ENCODE results near the gene STAM2. TPM values are rescaled to one million over a fixed set of nuclear protein-coding genes. Genes with fewer than 3 reads are reported as not detected.

Gene STAM2
- total RNA-seq, 1 donor from 2014 or later, result 25.1 TPM

DNA sequence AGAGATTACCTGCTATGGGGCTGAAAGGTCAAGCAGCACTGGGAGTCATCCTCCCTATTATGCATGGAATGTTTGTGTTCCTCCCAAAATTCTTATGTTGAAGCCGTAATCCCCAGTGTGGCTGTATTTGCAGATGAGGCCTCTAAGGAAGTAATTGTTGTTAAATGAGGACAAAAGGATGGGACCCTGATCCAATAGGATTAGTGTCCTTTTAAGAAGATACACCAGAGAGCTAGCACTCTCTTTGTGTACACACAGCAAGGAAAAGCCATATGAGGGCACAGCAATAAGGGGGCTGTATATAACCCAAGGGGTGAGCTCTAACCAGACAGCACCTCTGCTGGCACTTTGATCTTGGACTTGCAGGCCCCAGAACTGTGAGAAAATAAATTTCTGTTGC, 18.3 kb downstream of the STAM2 start:
- Mint-ChIP-seq H3K27me3 (ENCODE audit: unreplicated experiment) (peaks cover 3% of the 10 kb centered on the region), H3K36me3 (ENCODE audit: unreplicated experiment) (peaks cover 13% of the 10 kb centered on the region), H3K27ac (ENCODE audit: unreplicated experiment) (no peak overlapping the region), H3K9me3 (ENCODE audit: unreplicated experiment) (peaks cover 5% of the 10 kb centered on the region), H3K4me1 (ENCODE audit: low read depth, unreplicated experiment) (peaks cover 2% of the 10 kb centered on the region), H3K4me3 (ENCODE audit: unreplicated experiment) (no peak overlapping the region)
- TF ChIP-seq, protein P1, sequence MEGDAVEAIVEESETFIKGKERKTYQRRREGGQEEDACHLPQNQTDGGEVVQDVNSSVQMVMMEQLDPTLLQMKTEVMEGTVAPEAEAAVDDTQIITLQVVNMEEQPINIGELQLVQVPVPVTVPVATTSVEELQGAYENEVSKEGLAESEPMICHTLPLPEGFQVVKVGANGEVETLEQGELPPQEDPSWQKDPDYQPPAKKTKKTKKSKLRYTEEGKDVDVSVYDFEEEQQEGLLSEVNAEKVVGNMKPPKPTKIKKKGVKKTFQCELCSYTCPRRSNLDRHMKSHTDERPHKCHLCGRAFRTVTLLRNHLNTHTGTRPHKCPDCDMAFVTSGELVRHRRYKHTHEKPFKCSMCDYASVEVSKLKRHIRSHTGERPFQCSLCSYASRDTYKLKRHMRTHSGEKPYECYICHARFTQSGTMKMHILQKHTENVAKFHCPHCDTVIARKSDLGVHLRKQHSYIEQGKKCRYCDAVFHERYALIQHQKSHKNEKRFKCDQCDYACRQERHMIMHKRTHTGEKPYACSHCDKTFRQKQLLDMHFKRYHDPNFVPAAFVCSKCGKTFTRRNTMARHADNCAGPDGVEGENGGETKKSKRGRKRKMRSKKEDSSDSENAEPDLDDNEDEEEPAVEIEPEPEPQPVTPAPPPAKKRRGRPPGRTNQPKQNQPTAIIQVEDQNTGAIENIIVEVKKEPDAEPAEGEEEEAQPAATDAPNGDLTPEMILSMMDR (IDR thresholded peaks at IDR 0.05; ENCODE audit: partially characterized antibody, unreplicated experiment), result no peak
- no peak for DNase-seq

DNA sequence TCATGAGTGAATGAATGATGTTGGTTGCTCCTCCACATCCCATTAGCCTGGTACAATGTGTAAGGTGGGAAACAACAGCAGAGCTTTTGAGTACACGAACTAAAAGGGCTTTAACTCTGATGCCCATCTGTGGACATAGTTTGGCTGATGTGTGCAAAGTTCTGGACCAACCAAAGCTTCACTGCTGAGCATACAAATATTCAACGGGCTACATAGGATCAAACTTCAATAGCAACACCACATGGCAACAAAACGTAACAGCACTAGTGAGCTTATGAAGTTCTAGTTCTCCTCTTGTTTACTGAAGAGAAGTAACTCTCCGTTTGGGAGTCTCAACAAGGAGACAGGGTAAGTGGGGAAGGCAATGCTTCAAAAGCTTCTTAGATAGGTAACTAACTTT, 20.4 kb downstream of the STAM2 start:
- H3K27me3 Mint-ChIP-seq (ENCODE audit: unreplicated experiment), result peaks cover 4% of the 10 kb centered on the region
- no peak for DNase-seq
- H3K27ac Mint-ChIP-seq (ENCODE audit: unreplicated experiment), result no peak overlapping the region

DNA sequence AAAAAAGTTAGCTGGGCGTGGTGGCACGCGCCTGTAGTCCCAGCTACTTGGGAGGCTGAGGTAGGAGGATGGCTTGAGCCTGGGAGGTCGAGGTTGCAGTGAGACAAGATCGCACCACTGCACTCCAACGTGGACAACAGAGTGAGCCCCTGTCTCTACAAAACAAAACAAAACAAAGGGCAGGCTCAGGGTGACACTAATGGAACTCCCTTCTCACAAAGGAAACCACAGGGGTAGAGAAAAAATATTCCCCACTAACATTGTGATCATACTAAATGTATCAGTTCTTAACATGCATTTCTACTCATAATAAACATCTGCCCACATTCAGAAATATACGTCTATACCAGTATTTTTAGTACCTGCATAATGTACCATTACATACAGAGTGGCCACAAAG, 21.1 kb downstream of the STAM2 start:
- TF ChIP-seq, protein P1 (IDR thresholded peaks at IDR 0.05; ENCODE audit: partially characterized antibody, unreplicated experiment), result no peak
- Mint-ChIP-seq H3K27ac (ENCODE audit: unreplicated experiment) (no peak overlapping the region), H3K9me3 (ENCODE audit: unreplicated experiment) (peaks cover 2% of the 10 kb centered on the region), H3K36me3 (ENCODE audit: unreplicated experiment) (peaks cover 8% of the 10 kb centered on the region), H3K4me3 (ENCODE audit: unreplicated experiment) (no peak overlapping the region), H3K27me3 (ENCODE audit: unreplicated experiment) (peaks cover 4% of the 10 kb centered on the region), H3K4me1 (ENCODE audit: low read depth, unreplicated experiment) (no peaks in the 10 kb centered on the region)
- DNase-seq, result no peak

More for the DNA sequence above, 20.4 kb downstream of the STAM2 start:
- TF ChIP-seq, protein P1 (IDR thresholded peaks at IDR 0.05; ENCODE audit: partially characterized antibody, unreplicated experiment), result no peak
- Mint-ChIP-seq H3K4me1 (ENCODE audit: low read depth, unreplicated experiment) (no peaks in the 10 kb centered on the region), H3K4me3 (ENCODE audit: unreplicated experiment) (no peak overlapping the region), H3K36me3 (ENCODE audit: unreplicated experiment) (peaks cover 8% of the 10 kb centered on the region), H3K9me3 (ENCODE audit: unreplicated experiment) (peaks cover 2% of the 10 kb centered on the region)

DNA sequence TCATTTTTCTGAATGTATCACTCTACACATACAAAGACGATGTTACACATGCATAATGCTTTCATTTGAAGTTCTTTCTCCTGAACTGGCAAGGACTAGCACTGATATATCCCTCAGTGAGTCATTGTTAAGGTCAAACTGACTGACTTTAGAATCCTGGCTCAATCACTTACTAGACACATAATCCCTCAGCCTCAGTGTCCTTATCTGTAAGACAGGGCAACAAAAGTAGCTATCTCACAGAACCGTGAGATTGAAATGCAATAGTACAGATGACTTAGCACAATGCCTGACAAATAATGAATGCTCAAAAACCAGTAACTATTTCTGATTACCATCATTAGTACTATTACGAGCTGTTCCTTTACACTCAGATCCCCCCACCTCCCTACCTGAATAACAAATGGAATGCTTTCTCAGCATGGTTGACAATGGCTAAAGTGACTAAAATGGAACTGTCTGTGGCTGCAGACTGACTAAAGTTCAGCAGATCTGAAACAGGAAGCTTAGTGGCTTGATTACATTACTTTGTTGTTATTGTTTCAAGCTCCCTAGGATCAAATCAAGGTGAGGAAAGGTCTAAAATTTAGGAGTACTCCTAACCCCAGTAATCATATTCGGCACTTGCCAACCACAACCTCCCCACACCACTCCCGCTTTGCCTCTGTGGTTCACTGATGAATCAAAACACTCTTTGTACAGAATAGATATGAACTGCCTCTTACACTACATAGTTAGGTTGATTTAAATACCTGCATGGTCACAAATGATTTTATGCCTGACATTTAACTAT, 40.9 kb downstream of the STAM2 start:
- TF ChIP-seq, protein P1 (IDR thresholded peaks at IDR 0.05; ENCODE audit: partially characterized antibody, unreplicated experiment), result no peak
- H3K27ac Mint-ChIP-seq (ENCODE audit: unreplicated experiment), result no peak overlapping the region
- no peaks in the 10 kb centered on the region for H3K4me1 Mint-ChIP-seq (ENCODE audit: low read depth, unreplicated experiment)
- H3K4me3 Mint-ChIP-seq (ENCODE audit: unreplicated experiment), result no peak overlapping the region
- H3K27me3 Mint-ChIP-seq (ENCODE audit: unreplicated experiment), result no peaks in the 10 kb centered on the region
- H3K36me3 Mint-ChIP-seq (ENCODE audit: unreplicated experiment), result no peaks in the 10 kb centered on the region
- no peak for DNase-seq
- no peaks in the 10 kb centered on the region for H3K9me3 Mint-ChIP-seq (ENCODE audit: unreplicated experiment)

DNA sequence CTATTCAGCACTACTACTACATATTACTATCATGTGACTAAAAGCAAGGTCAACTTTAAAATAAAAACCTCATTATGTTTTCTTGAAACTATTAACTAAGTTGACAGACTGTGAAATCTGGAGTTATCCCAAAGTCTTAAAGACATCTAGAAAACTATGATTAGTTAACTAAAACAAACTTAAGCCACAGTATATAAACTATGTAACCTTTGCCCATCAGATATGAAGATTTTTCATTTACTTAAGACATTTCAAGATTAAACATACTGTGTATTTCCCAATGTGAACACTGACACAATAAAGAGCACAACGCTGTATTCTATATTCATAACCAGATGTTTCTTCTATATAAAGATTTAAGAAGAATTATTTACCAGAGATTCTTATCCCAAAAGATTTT, 43.3 kb downstream of the STAM2 start:
- H3K27ac Mint-ChIP-seq (ENCODE audit: unreplicated experiment), result no peak overlapping the region
- no peaks in the 10 kb centered on the region for H3K4me1 Mint-ChIP-seq (ENCODE audit: low read depth, unreplicated experiment)
- no peaks in the 10 kb centered on the region for H3K9me3 Mint-ChIP-seq (ENCODE audit: unreplicated experiment)
- H3K4me3 Mint-ChIP-seq (ENCODE audit: unreplicated experiment), result no peak overlapping the region
- TF ChIP-seq, protein P1 (IDR thresholded peaks at IDR 0.05; ENCODE audit: partially characterized antibody, unreplicated experiment), result no peak
- H3K27me3 Mint-ChIP-seq (ENCODE audit: unreplicated experiment), result no peaks in the 10 kb centered on the region
- no peak for DNase-seq
- H3K36me3 Mint-ChIP-seq (ENCODE audit: unreplicated experiment), result no peaks in the 10 kb centered on the region
